Measurements from ENCODE around the gene TARP. TPM values are rescaled to one million over a fixed set of nuclear protein-coding genes. Genes with fewer than 3 reads are reported as not detected.

The TARP gene

GRCh38 chr7:38215115-38215514 lies 58.3 kb downstream of the TARP start:
- Mint-ChIP-seq H3K36me3 (ENCODE audit: low read depth) (peaks cover 12% of the 10 kb centered on the region), H3K27ac (no peak overlapping the region), H3K9me3 (no peaks in the 10 kb centered on the region), H3K4me1 (ENCODE audit: low read depth) (peaks cover 34% of the 10 kb centered on the region), H3K4me3 (no peak overlapping the region), H3K27me3 (no peaks in the 10 kb centered on the region)
- DNase-seq = no peak
- CTCF ChIA-PET = interaction anchor here (0.6 to 9.9 kb wide), 64 partner anchors 8 to 329 kb away, joined by 3 to 247 read pairs (median 6); partner anchors contain the start of genes EPDR1, SFRP4 and STARD3NL
- no peak for ATAC-seq
- TF ChIP-seq, protein P1, sequence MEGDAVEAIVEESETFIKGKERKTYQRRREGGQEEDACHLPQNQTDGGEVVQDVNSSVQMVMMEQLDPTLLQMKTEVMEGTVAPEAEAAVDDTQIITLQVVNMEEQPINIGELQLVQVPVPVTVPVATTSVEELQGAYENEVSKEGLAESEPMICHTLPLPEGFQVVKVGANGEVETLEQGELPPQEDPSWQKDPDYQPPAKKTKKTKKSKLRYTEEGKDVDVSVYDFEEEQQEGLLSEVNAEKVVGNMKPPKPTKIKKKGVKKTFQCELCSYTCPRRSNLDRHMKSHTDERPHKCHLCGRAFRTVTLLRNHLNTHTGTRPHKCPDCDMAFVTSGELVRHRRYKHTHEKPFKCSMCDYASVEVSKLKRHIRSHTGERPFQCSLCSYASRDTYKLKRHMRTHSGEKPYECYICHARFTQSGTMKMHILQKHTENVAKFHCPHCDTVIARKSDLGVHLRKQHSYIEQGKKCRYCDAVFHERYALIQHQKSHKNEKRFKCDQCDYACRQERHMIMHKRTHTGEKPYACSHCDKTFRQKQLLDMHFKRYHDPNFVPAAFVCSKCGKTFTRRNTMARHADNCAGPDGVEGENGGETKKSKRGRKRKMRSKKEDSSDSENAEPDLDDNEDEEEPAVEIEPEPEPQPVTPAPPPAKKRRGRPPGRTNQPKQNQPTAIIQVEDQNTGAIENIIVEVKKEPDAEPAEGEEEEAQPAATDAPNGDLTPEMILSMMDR (IDR thresholded peaks at IDR 0.05) = no peak
- POLR2A ChIA-PET = interaction anchor here (1.0 kb wide), 1 partner anchor 8 kb away, joined by 3 read pairs; no protein-coding TSS in a partner anchor
- intact Hi-C loops (cut with micrococcal nuclease) = loop anchor here (5.0 kb wide), 2 partner anchors 122 to 152 kb away; no protein-coding TSS in a partner anchor

DNA sequence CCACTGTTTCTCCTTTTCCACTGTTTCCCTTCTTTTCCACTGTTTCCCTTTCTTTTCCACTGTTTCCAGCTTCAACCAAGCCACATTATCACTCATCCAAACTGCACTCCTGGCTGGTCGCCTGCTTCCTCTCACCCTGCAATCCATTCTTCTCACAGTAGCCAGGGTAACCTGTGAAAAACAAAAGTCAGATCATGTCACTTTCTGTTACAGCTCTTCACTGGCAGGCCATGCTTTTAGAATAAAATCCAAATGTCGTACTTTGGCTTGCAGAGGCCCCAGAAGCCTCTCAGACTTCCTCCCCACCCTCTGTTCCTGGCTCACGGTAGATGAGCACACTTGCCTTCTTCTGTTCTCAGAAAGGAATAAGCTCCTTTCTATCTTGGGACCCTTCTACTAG lies 61.5 kb downstream of the TARP start:
- ChIA-PET POLR2A (interaction anchor here (0.8 kb wide), 1 partner anchor 158 kb away, joined by 3 read pairs; no protein-coding TSS in a partner anchor), CTCF (interaction anchor here (0.9 to 4.1 kb wide), 8 partner anchors 10 to 162 kb away, joined by 3 to 34 read pairs (median 5); no protein-coding TSS in a partner anchor)
- TF ChIP-seq, protein P1 (IDR thresholded peaks at IDR 0.05) = no peak
- Mint-ChIP-seq H3K9me3 (no peaks in the 10 kb centered on the region), H3K27ac (no peak overlapping the region), H3K4me3 (no peak overlapping the region), H3K36me3 (ENCODE audit: low read depth) (peaks cover under 1% of the 10 kb centered on the region), H3K27me3 (no peaks in the 10 kb centered on the region), H3K4me1 (ENCODE audit: low read depth) (peaks cover 14% of the 10 kb centered on the region)
- DNase-seq (no peak), ATAC-seq (no peak)
- intact Hi-C loops (cut with micrococcal nuclease) = no loop called here

DNA sequence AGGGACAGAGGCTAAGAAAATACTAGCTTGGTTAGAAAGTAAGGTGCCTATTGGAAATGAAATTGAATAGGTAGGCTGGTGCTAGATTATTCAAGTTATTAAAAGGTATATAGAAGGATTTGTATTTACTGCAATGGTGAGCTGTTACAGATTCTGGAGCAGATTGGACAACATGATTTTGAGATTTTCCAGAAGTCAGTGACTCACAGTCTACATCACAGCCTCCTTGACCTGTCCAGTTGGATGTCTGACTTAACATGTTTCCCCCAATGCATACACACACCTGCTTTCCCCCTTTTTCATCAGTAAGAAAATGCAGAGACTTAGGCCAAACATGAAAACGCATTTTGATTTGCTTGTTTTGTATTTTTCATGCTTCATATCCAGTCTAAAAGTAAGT lies 62.0 kb downstream of the TARP start:
- no peaks in the 10 kb centered on the region for H3K27me3 Mint-ChIP-seq
- H3K9me3 Mint-ChIP-seq = no peaks in the 10 kb centered on the region
- no peaks in the 10 kb centered on the region for H3K36me3 Mint-ChIP-seq (ENCODE audit: low read depth)
- ChIA-PET CTCF (interaction anchor here (0.9 to 4.1 kb wide), 8 partner anchors 10 to 163 kb away, joined by 3 to 34 read pairs (median 4); no protein-coding TSS in a partner anchor), POLR2A (interaction anchor here (0.8 kb wide), 1 partner anchor 159 kb away, joined by 3 read pairs; no protein-coding TSS in a partner anchor)
- DNase-seq (no peak), ATAC-seq (no peak)
- H3K27ac Mint-ChIP-seq = no peak overlapping the region
- no peak overlapping the region for H3K4me3 Mint-ChIP-seq
- TF ChIP-seq, protein P1 (IDR thresholded peaks at IDR 0.05) = no peak
- intact Hi-C loops (cut with micrococcal nuclease) = no loop called here
- peaks cover 12% of the 10 kb centered on the region for H3K4me1 Mint-ChIP-seq (ENCODE audit: low read depth)

Other genes starting within 250 kb of the TARP start
- 10 to 100 TPM; 28.0 to 28.8 TPM for gene STARD3NL, start 95.4 kb downstream of the TARP start, total RNA-seq